HCT116 (cell line): ENCODE data around the gene EDN2. TPM values are rescaled to one million over a fixed set of nuclear protein-coding genes. Genes with fewer than 3 reads are reported as not detected.

Experiments used
- ATAC-seq: fragments of 200-7000 bp; cut with Tn5 transposase; 2 replicates; pipeline ENCODE4 v1.9.1; 2020; ENCODE audit warnings: mild to moderate bottlenecking, moderate library complexity
- BruUV-seq: library from RNA; stranded (reverse); fragments of 400-500 nt; replicated peaks from 2 replicates; lab custom pipeline; 2021; lab: Mats Ljungman, UMichigan
- CTCF ChIA-PET: fragments of 300-600 bp; sonication (Branson Sonifier 250); formaldehyde crosslinking; loops from one replicate; lab custom pipeline; 2021; ENCODE audit warnings: antibody characterized with exemption; lab: Charles Lee
- POLR2A ChIA-PET: fragments of 300-600, 350-600 bp; sonication (Branson Sonifier 250); formaldehyde crosslinking; loops from one replicate; lab custom pipeline; 2021; ENCODE audit warnings: antibody characterized with exemption; lab: Charles Lee
- RAD21 ChIA-PET, 2 experiments: fragments of 300-600 bp; sonication (Branson Sonifier 250); formaldehyde crosslinking; loops; one replicate each; lab custom pipeline; 2023; ENCODE audit warnings: low total read pairs in 2 of 2; ENCODE audit not compliant: uncharacterized antibody in 2 of 2, unreplicated experiment in 2 of 2, low non-redundant PET in 1 of 2; lab: Charles Lee
- DNase-seq: peaks from one replicate; pipeline ENCODE4 v3.0.0-alpha.2; 2010; ENCODE audit warnings: low read depth, low spot score
- H2AFZ ChIP-seq: fragments of 200-600 bp; shearing (Covaris generic), sonication (generic); 2 replicates; pipeline ENCODE4 v1.6.1; 2017; ENCODE audit warnings: low read depth, mixed run types, mixed read lengths, antibody characterized with exemption, low read length; ENCODE audit not compliant: poor library complexity, severe bottlenecking
- H3K27ac ChIP-seq: 2 replicates; pipeline ENCODE4 v1.5.1; 2012; ENCODE audit warnings: low read depth, low read length
- H3K27me3 ChIP-seq: fragments of 200-600 bp; sonication (generic); 2 replicates; pipeline ENCODE4 v1.6.1; 2016; ENCODE audit warnings: mixed run types, low read length, mixed read lengths; ENCODE audit not compliant: insufficient read depth
- H3K36me3 ChIP-seq, 2 experiments: fragments of 200-500 bp in 1 of 2; fragments of 200-600 bp in 1 of 2; sonication (Bioruptor generic) in 1 of 2; sonication (generic) in 1 of 2; 2 replicates each; pipeline versions ENCODE4 v1.5.1 to v1.6.1; 2014 to 2016; ENCODE audit warnings: low read length in 2 of 2, inconsistent platforms in 1 of 2, mixed read lengths in 1 of 2, mixed run types in 1 of 2; ENCODE audit not compliant: insufficient read depth in 2 of 2, control insufficient read depth in 1 of 2
- H3K4me1 ChIP-seq, 2 experiments: fragments of 200-600 bp in 1 of 2; sonication (generic) in 1 of 2; 2 replicates each; pipeline versions ENCODE4 v1.5.1 to v1.6.1; 2012 to 2017; ENCODE audit warnings: low read length in 2 of 2, inconsistent platforms in 1 of 2, mild to moderate bottlenecking in 1 of 2, mixed read lengths in 1 of 2, mixed run types in 1 of 2, moderate library complexity in 1 of 2; ENCODE audit not compliant: insufficient read depth in 2 of 2, control insufficient read depth in 1 of 2
- H3K4me2 ChIP-seq: fragments of 200-600 bp; sonication (generic); 2 replicates; pipeline ENCODE4 v1.6.1; 2017; ENCODE audit warnings: mixed run types, low read length, mixed read lengths
- H3K4me3 ChIP-seq, 2 experiments: fragments of 200-600 bp in 1 of 2; sonication (generic) in 1 of 2; replicated peaks in 1 of 2; 2 replicates each; pipeline ENCODE4 v1.5.1; 2011 to 2016; ENCODE audit warnings: low read length in 2 of 2, control low read depth in 1 of 2, low read depth in 1 of 2, mild to moderate bottlenecking in 1 of 2, mixed read lengths in 1 of 2, mixed run types in 1 of 2
- H3K79me2 ChIP-seq: fragments of 200-600 bp; sonication (generic); 2 replicates; pipeline ENCODE4 v1.6.1; 2017; ENCODE audit warnings: mild to moderate bottlenecking, mixed run types, low read length, moderate library complexity, mixed read lengths; ENCODE audit not compliant: insufficient read depth
- H3K9ac ChIP-seq: fragments of 200-600 bp; sonication (generic); 2 replicates; pipeline ENCODE4 v1.6.1; 2016; ENCODE audit warnings: low read length, mixed read lengths
- H3K9me2 ChIP-seq: fragments of 200-600 bp; sonication (generic), shearing (Covaris generic); 2 replicates; pipeline ENCODE4 v1.6.1; 2017; ENCODE audit warnings: mixed run types, mild to moderate bottlenecking, moderate library complexity; ENCODE audit not compliant: insufficient read depth
- H3K9me3 ChIP-seq, 2 experiments: fragments of 200-500 bp in 1 of 2; fragments of 200-600 bp in 1 of 2; sonication (Bioruptor generic) in 1 of 2; sonication (generic) in 1 of 2; 2 replicates each; pipeline ENCODE4 v1.6.1; 2014 to 2017; ENCODE audit warnings: low read length in 2 of 2, mixed read lengths in 2 of 2, inconsistent platforms in 1 of 2, low read depth in 1 of 2, mild to moderate bottlenecking in 1 of 2, mixed run types in 1 of 2, moderate library complexity in 1 of 2; ENCODE audit not compliant: control insufficient read depth in 1 of 2, insufficient read depth in 1 of 2
- H4K20me1 ChIP-seq: fragments of 200-600 bp; sonication (generic), shearing (Covaris generic); 2 replicates; pipeline ENCODE4 v1.6.1; 2017; ENCODE audit warnings: mixed run types, mild to moderate bottlenecking, moderate library complexity; ENCODE audit not compliant: insufficient read depth
- CBX3 ChIP-seq: IDR thresholded peaks from 2 replicates; pipeline ENCODE4 v1.6.1; 2012; ENCODE audit warnings: low read depth
- ELF1 ChIP-seq: IDR thresholded peaks from 2 replicates; pipeline ENCODE4 v1.6.1; 2012; ENCODE audit warnings: low read depth, borderline replicate concordance
- EZH2phosphoT487 ChIP-seq: fragments of 200-600 bp; IDR thresholded peaks from 2 replicates; pipeline ENCODE4 v1.6.1; 2018; ENCODE audit warnings: antibody characterized with exemption, borderline replicate concordance
- FOSL1 ChIP-seq: IDR thresholded peaks from 2 replicates; pipeline ENCODE4 v1.6.1; 2012; ENCODE audit warnings: low read depth
- JUND ChIP-seq: IDR thresholded peaks from 2 replicates; pipeline ENCODE4 v1.6.1; 2012
- SIN3A ChIP-seq: IDR thresholded peaks from 2 replicates; pipeline ENCODE4 v1.6.1; 2012; ENCODE audit warnings: low read depth
- SP1 ChIP-seq: IDR thresholded peaks from 2 replicates; pipeline ENCODE4 v1.6.1; 2012; ENCODE audit warnings: low read depth
- SRF ChIP-seq: IDR thresholded peaks from 2 replicates; pipeline ENCODE4 v1.6.1; 2012; ENCODE audit warnings: low read depth
- TCF7L2 ChIP-seq: IDR thresholded peaks from 2 replicates; pipeline ENCODE4 v1.7.0; 2011; ENCODE audit warnings: borderline replicate concordance, inconsistent platforms; ENCODE audit not compliant: insufficient read depth, insufficient read length; ENCODE audit errors: extremely low read depth
- ZFX ChIP-seq: fragments of 450-650 bp; IDR thresholded peaks from 2 replicates; pipeline ENCODE4 v1.6.1; 2017
- ZNF274 ChIP-seq: fragments of 200-500 bp; sonication (Bioruptor generic); IDR thresholded peaks from 2 replicates; pipeline ENCODE4 v1.6.1; 2014; ENCODE audit warnings: mild to moderate bottlenecking, low read depth, low read length, inconsistent platforms
- intact Hi-C: fragments of 100-400 bp; cut with micrococcal nuclease; formaldehyde crosslinking; loops from 2 replicates; pipeline ENCODE4 v1.10.0; 2022
- total RNA-seq: library from RNA; stranded (reverse); gene quantifications from one replicate; pipeline ENCODE4 v1.2.1, GENCODE V29; 2021; ENCODE audit not compliant: unreplicated experiment
- TF ChIP-seq, protein P1 (sequence below): IDR thresholded peaks from 2 replicates; pipeline ENCODE4 v1.6.1; 2011; ENCODE audit warnings: mild to moderate bottlenecking, low read length, moderate library complexity; ENCODE audit not compliant: insufficient replicate concordance; ENCODE audit errors: extremely low read depth
- TF ChIP-seq, protein P2 (sequence below): IDR thresholded peaks from 2 replicates; pipeline ENCODE4 v1.6.1; 2012; ENCODE audit warnings: low read depth
- TF ChIP-seq, protein P3 (sequence below): IDR thresholded peaks from 2 replicates; pipeline ENCODE4 v1.6.1; 2012
- TF ChIP-seq, protein P4 (sequence below), 3 experiments: fragments of 200-600 bp in 1 of 3; sonication (generic) in 1 of 3; IDR thresholded peaks in 2 of 3; conservative IDR thresholded peaks in 1 of 3; 2 replicates each; pipeline ENCODE4 v1.5.1; 2012 to 2017; ENCODE audit warnings: low read depth in 2 of 3, low read length in 2 of 3, antibody characterized with exemption in 1 of 3, borderline replicate concordance in 1 of 3, control low read depth in 1 of 3, mild to moderate bottlenecking in 1 of 3, mixed read lengths in 1 of 3, mixed run types in 1 of 3, moderate library complexity in 1 of 3; ENCODE audit not compliant: insufficient read depth in 1 of 3

Gene EDN2
- total RNA-seq, 1 experiment from 2014 or later = not detected

DNA sequence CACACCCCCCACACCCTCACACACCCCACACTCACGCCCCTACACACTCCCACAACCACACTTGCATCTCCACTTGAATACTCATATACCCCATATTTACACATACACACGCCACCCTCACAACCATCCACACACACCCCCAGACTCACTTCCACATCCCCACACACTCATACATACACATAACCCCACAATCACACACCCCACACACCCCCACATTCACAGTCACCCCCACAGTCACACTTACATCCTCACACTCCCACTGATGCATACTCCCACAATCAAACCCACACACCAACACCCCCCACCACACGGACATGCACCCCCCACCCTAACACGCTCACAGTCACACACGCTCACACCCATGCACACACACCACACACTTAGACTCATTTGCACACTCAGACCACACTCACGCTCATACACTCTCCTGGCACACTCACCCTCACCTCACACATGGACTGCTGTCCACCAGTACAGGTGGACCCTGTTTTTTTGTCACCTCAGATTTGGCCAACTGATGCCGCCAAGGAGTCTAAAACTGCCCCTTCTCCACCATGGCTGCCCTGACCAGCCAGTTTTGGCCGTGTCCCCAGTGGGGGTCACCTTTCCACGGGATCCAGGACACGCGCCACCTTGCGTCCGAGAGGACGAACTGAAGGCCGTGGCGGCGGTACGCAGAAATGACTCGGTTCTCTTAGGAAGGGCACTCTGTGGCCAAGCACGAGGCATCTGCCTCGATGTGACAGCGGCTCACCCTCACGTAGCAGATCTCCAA, 45.3 kb upstream of the EDN2 start:
- no peaks in the 10 kb centered on the region for H3K27me3 ChIP-seq
- no peaks in the 10 kb centered on the region for H3K36me3 ChIP-seq
- intact Hi-C loops = no loop called here
- TF ChIP-seq FOSL1 (no peak), ELF1 (no peak), EZH2phosphoT487 (no peak), SIN3A (no peak), JUND (no peak), SP1 (no peak), CBX3 (no peak), ZNF274 (no peak), TCF7L2 (no peak), ZFX (no peak), SRF (no peak)
- TF ChIP-seq, protein P1, sequence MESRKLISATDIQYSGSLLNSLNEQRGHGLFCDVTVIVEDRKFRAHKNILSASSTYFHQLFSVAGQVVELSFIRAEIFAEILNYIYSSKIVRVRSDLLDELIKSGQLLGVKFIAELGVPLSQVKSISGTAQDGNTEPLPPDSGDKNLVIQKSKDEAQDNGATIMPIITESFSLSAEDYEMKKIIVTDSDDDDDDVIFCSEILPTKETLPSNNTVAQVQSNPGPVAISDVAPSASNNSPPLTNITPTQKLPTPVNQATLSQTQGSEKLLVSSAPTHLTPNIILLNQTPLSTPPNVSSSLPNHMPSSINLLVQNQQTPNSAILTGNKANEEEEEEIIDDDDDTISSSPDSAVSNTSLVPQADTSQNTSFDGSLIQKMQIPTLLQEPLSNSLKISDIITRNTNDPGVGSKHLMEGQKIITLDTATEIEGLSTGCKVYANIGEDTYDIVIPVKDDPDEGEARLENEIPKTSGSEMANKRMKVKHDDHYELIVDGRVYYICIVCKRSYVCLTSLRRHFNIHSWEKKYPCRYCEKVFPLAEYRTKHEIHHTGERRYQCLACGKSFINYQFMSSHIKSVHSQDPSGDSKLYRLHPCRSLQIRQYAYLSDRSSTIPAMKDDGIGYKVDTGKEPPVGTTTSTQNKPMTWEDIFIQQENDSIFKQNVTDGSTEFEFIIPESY = no peak
- TF ChIP-seq, protein P2, sequence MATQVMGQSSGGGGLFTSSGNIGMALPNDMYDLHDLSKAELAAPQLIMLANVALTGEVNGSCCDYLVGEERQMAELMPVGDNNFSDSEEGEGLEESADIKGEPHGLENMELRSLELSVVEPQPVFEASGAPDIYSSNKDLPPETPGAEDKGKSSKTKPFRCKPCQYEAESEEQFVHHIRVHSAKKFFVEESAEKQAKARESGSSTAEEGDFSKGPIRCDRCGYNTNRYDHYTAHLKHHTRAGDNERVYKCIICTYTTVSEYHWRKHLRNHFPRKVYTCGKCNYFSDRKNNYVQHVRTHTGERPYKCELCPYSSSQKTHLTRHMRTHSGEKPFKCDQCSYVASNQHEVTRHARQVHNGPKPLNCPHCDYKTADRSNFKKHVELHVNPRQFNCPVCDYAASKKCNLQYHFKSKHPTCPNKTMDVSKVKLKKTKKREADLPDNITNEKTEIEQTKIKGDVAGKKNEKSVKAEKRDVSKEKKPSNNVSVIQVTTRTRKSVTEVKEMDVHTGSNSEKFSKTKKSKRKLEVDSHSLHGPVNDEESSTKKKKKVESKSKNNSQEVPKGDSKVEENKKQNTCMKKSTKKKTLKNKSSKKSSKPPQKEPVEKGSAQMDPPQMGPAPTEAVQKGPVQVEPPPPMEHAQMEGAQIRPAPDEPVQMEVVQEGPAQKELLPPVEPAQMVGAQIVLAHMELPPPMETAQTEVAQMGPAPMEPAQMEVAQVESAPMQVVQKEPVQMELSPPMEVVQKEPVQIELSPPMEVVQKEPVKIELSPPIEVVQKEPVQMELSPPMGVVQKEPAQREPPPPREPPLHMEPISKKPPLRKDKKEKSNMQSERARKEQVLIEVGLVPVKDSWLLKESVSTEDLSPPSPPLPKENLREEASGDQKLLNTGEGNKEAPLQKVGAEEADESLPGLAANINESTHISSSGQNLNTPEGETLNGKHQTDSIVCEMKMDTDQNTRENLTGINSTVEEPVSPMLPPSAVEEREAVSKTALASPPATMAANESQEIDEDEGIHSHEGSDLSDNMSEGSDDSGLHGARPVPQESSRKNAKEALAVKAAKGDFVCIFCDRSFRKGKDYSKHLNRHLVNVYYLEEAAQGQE = no peak
- TF ChIP-seq, protein P3, sequence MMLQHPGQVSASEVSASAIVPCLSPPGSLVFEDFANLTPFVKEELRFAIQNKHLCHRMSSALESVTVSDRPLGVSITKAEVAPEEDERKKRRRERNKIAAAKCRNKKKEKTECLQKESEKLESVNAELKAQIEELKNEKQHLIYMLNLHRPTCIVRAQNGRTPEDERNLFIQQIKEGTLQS = no peak
- TF ChIP-seq, protein P4, sequence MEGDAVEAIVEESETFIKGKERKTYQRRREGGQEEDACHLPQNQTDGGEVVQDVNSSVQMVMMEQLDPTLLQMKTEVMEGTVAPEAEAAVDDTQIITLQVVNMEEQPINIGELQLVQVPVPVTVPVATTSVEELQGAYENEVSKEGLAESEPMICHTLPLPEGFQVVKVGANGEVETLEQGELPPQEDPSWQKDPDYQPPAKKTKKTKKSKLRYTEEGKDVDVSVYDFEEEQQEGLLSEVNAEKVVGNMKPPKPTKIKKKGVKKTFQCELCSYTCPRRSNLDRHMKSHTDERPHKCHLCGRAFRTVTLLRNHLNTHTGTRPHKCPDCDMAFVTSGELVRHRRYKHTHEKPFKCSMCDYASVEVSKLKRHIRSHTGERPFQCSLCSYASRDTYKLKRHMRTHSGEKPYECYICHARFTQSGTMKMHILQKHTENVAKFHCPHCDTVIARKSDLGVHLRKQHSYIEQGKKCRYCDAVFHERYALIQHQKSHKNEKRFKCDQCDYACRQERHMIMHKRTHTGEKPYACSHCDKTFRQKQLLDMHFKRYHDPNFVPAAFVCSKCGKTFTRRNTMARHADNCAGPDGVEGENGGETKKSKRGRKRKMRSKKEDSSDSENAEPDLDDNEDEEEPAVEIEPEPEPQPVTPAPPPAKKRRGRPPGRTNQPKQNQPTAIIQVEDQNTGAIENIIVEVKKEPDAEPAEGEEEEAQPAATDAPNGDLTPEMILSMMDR (IDR thresholded peaks at IDR 0.05 in 2 of 3, conservative IDR thresholded peaks at IDR 0.05 in 1 of 3; ENCODE audit: borderline replicate concordance in 1 of 3, insufficient read depth in 1 of 3, low read depth in 2 of 3, low read length in 2 of 3) = no peak
- no peaks in the 10 kb centered on the region for H3K79me2 ChIP-seq
- H3K27ac ChIP-seq = no peak overlapping the region
- CTCF ChIA-PET = no interaction called here
- H4K20me1 ChIP-seq = no peaks in the 10 kb centered on the region
- RAD21 ChIA-PET = no interaction called here
- no peaks in the 10 kb centered on the region for H3K9me2 ChIP-seq
- POLR2A ChIA-PET = no interaction called here
- no peak overlapping the region for H3K4me3 ChIP-seq
- H3K4me1 ChIP-seq = no peaks in the 10 kb centered on the region
- H3K9ac ChIP-seq = no peak overlapping the region
- H2AFZ ChIP-seq = no peak overlapping the region
- no peaks in the 10 kb centered on the region for H3K9me3 ChIP-seq
- no peak overlapping the region for H3K4me2 ChIP-seq
- no peak for ATAC-seq
- no TSS peak for BruUV-seq
- DNase-seq = no peak
